Muscle layer of colon (tissue), 2 donors: ENCODE data around the gene SCN1B.
"Not testable (repeated sequence)": the region's sequence is repeated elsewhere in the genome, so short reads cannot be mapped to it uniquely, and the experiment has no call there.

Experiments used
- H3K27ac ChIP-seq: one replicate; pipeline ENCODE4 v1.7.0; 2013; ENCODE audit warnings: low read depth, mild to moderate bottlenecking, low read length, moderate library complexity
- H3K27me3 ChIP-seq, 2 donors: one replicate each; pipeline ENCODE4 v1.7.0; 2013; ENCODE audit warnings: low read length in 2 of 2, mild to moderate bottlenecking in 2 of 2; ENCODE audit not compliant: insufficient read depth in 2 of 2, control insufficient read depth in 1 of 2
- H3K36me3 ChIP-seq: one replicate; pipeline ENCODE4 v1.7.0; 2013; ENCODE audit warnings: mild to moderate bottlenecking, low read length; ENCODE audit not compliant: insufficient read depth
- H3K4me1 ChIP-seq: one replicate; pipeline ENCODE4 v1.7.0; 2013; ENCODE audit warnings: mild to moderate bottlenecking, low read length; ENCODE audit not compliant: insufficient read depth
- H3K4me3 ChIP-seq, 2 donors: one replicate each; pipeline ENCODE4 v1.7.0; 2013; ENCODE audit warnings: low read length in 2 of 2, low read depth in 1 of 2, mild to moderate bottlenecking in 1 of 2, moderate library complexity in 1 of 2
- H3K9ac ChIP-seq: one replicate; pipeline ENCODE4 v1.7.0; 2013; ENCODE audit warnings: low read length
- H3K9me3 ChIP-seq: one replicate; pipeline ENCODE4 v1.7.0; 2013; ENCODE audit warnings: mild to moderate bottlenecking, low read length
- donor health status: abdominal sarcoma.
- donor health status: Adenocarcinoma of cecum.

The SCN1B gene

DNA sequence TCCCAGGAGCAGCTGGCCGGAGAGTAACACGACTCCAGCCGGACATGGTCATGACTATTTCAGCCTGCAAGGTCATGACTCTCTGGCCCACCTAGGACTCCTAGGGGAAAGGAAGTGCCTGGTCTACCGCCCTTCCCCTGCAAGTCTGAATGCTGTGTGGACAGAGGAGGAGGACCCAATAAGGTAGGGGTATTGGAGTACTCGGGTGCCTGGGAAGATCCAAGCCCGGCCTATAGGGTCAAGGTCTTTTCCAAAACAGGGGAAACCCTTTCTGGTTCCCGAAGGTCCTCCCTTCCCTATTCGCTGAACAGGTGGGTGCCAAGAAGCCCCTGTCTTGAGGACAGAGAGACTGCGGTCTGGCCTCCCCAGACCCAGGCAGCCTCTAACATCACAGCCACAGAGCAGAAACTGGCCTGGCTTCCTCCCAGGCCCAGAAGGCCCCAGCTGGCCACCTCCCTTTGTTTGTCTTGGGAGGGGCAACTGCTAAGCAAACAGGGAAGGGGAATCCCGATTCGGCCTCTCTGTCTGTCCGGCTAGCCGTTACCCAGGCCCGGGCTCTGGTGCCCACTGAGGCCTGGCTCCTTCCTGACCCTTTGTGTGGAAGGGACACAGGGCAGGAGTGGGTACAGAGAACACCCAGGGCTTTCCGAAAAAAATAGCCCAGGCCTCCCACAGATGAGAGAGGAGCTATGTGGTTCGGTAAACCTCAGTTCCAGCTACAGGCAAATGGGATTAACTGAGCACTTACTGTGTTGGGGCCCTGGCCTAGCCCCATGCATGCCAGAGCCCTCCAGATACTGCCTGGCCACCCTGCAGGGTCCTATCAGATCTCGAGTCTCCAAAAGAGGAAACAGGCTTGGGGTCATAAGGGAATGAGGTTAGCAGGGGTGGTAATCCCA, 35.4 kb upstream of the SCN1B start:
- Histone ChIP-seq H3K36me3 (no peaks in the 10 kb centered on the region), H3K4me3 (no peak overlapping the region), H3K27ac (no peak overlapping the region), H3K9ac (no peak overlapping the region), H3K4me1 (peaks cover 14% of the 10 kb centered on the region), H3K27me3 (no peaks in the 10 kb centered on the region), H3K9me3 (no peaks in the 10 kb centered on the region)

DNA sequence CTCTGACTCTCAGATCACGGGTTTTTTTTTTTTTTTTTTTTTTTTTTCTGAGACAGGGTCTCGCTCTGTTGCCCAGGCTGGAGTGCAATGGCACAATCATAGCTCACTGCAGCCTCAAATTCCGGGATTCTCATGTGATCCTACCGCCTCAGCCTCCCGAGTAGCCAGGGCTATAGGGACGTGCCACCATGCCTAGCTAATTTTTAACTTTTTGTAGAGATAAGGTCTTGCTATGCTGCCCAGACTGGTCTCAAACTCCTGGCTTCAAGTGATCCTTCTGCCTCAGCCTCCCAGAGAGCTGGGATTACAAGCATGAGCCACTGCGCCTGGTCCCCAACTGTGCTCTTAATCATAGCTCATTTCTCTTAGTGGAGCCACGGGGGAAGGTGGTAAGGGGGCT, 34.7 kb upstream of the SCN1B start:
- Histone ChIP-seq H3K4me3 (no peak overlapping the region), H3K9ac (no peak overlapping the region), H3K27me3 (no peaks in the 10 kb centered on the region), H3K9me3 (no peaks in the 10 kb centered on the region), H3K4me1 (peaks cover 14% of the 10 kb centered on the region), H3K36me3 (no peaks in the 10 kb centered on the region), H3K27ac (no peak overlapping the region)

DNA sequence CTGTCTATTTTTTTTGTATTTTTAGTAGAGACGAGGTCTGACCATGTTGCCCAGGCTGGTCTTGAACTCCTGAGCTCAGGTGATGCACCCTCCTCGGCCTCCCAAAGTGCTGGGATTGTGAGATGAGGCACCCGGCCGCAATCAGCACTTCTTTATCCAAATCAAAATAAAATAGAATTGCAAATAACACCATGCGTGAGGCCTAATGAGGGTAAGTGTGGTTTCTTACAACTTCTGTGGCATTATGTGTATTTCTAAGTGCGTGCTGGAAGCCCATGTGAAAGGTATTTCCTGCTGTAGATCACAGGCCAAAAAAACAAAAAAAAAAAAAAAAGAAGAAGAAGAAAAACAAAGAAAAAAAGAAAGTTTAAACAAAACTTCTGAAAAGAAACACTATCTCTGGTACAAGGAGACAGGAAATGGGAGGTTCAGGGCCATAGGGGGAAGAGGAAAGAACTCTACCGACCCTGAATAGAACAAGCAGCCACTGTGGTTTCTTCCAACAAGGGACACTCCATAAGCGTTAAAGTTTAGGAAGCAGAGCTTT, 33.1 kb upstream of the SCN1B start:
- Histone ChIP-seq H3K36me3 (no peaks in the 10 kb centered on the region), H3K9ac (no peak overlapping the region), H3K9me3 (no peaks in the 10 kb centered on the region), H3K27me3 (no peaks in the 10 kb centered on the region), H3K4me1 (peaks cover 25% of the 10 kb centered on the region), H3K4me3 (no peak overlapping the region), H3K27ac (no peak overlapping the region)

DNA sequence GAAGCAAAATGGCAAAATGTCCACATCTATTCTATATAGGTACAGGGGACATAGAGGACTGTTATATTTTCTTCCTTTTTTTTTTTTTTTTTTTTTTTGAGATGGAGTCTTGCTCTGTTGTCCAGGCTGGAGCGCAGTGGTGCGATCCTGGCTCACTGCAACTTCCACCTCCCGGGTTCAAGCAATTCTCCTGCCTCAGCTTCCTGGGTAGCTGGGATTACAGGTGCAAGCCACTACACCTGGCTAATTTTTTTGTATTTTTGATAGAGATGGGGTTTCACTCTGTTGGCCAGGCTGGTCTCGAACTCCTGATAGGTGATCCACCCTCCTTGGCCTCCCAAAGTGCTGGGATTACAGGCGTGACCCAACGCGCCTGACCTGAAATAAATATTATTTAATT, 32.0 kb upstream of the SCN1B start:
- H3K4me3 ChIP-seq, H3K27ac ChIP-seq, H3K9ac ChIP-seq, H3K27me3 ChIP-seq, H3K9me3 ChIP-seq, H3K36me3 ChIP-seq: not testable (repeated sequence)
- H3K4me1 ChIP-seq: peaks cover 33% of the 10 kb centered on the region

DNA sequence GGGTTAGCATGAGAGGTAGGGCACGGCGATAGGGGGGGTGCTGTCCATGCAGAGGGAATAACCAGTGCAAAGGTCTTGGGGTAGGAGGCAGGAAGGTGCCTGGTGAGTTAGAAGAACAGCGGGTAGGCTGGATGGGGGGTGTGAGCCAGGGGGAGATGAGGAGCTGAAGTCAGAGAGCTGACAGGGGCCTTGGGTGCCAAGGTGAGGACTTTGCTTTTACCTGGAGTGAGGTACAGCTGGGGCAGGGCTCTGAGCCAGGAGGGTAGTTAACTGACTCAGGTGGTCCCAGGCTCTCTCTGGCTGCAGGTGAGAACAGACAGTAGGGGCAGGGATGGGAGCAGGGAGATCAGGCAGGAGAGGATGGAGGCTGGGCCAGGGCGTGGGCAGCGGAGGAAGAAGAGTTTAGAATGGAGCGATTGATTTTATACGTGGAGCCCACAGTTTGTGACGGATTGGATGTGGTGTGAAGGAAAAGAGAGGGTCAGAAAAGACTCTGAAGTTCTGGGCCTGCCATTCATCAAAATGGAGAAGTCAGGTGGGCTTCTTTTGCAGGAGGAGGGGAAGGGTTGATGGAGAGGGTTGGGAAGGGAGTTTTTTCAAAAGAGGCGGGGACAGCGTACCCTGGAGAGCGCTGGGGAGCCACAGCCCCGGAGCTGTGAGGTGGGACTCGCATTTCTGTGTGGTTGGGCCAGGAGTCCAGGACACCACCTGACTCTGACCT, 31.3 kb upstream of the SCN1B start:
- Histone ChIP-seq H3K27me3 (no peaks in the 10 kb centered on the region), H3K4me3 (peak overlapping the region; percentile 43 to 88), H3K27ac (peak overlapping the region; percentile 86), H3K9ac (peak overlapping the region; percentile 89), H3K36me3 (no peaks in the 10 kb centered on the region), H3K4me1 (peaks cover 39% of the 10 kb centered on the region), H3K9me3 (no peaks in the 10 kb centered on the region)

DNA sequence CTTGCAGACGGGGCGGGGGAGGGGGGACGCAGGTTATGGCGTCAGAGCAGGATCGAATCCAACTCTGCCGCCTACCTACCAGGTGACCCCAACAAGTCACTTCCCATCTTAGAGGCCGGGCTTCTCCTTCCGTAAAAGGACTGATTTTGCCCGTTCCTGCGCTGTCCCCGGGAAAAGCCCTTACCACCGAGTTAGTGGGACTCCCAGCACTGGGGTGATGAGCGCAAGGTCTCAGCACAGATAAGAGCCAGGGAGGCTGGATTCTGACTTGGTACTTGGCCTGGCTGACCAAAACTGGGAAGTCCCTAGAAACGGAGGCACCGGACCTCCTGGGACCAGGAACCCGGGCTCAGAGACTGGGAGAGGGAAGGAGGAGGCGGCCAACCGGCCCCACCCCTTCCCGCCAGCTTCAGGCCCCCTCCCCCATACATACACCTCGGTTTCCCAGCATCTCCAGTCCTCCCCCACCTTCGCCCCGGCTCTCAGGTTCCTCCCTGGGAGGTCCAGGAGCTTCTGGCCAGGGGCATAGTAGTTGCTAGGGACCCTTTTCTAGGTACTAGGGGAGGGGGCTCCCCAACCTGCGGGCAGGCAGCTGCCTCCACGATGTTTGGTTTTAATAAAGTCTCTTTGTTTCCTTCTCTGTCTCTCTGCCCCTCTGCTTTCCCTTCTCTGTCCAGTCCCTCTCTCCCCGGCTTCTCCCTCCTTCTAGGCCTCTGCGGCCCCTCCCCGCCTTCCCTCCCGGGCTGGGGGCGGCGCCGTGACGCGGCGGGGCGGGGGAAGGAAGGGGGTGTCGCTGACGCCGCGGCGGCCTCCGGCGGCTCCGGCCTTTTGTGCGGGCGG, 30.6 kb upstream of the SCN1B start, which contains the start of gene GRAMD1A:
Gene GRAMD1A, plus strand, starts transcription at position 826 of the 840 bp plus-strand sequence. CDS start 156 bp downstream, outside the sequence.
- H3K9ac ChIP-seq: peak within 1 kb of the TSS; percentile 89
- peak within 1 kb of the TSS; percentile 55 to 88 for H3K4me3 ChIP-seq
- H3K9me3 ChIP-seq: no peaks in the 10 kb centered on the region
- no peaks in the 10 kb centered on the region for H3K27me3 ChIP-seq
- H3K27ac ChIP-seq: peak within 1 kb of the TSS; percentile 90
- peaks cover 39% of the 10 kb centered on the region for H3K4me1 ChIP-seq
- no peaks in the 10 kb centered on the region for H3K36me3 ChIP-seq

DNA sequence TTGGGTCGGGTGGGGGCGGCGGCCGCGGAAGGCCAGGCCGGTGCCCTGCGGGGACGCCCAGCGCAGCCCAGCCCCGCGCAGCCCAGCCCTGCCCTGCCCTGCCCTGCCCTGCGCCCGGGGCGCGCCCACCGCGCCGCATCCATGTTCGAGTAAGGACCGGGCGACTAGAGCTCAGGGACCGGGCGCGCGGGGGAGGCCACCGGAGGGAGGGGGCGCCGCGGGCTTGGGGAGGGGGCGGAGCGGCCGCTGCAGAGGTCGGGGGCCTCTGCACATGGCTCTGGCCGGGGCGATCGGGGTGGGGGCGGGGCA, 30.0 kb upstream of the SCN1B start:
- Histone ChIP-seq H3K9me3 (no peaks in the 10 kb centered on the region), H3K9ac (no peak overlapping the region), H3K27ac (peak overlapping the region; percentile 90), H3K27me3 (no peaks in the 10 kb centered on the region), H3K4me1 (peaks cover 39% of the 10 kb centered on the region), H3K4me3 (peak overlapping the region; percentile 55 to 88), H3K36me3 (no peaks in the 10 kb centered on the region)

DNA sequence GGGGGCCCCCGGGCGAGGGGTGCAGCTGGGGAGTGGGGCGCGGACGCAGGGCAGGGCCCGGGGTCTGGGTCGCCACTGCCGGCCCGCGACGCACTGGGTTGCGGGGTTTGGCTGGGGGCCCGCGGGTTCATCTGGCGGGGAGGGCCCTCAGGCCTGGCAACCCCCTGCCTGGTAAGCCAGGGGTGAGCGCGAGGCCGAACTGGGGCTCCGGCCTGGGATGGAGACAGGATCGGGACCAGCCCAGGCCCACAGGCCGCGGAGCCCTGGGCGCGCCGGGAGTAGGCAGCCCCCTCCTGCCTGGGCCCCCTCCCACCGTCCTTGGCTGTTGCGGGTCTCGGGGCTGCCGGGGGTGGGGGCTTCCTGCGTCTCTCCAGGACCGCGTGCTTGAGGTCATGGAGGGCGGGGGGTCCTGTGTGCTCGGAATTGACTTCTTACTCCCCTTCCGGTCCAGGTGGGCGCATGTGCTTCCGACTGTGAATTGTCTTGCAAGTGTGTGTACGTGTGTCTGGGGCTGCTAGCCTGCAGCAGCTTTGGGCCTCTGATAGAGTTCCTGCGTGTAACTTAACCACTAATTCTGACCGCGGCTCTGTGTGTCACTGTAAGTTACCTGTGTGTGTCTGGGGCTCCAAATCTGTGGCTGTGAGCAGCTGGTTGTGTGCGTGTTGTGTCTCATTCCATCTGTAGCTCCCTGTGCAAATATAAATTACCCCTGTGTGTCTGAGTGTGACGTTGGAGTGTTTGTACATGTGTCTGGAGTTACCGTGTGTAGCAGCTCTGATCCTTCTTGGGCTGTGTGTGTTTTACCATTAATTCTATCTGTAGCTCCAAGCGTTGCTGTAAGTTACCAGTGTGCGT, 29.4 kb upstream of the SCN1B start:
- no peaks in the 10 kb centered on the region for H3K27me3 ChIP-seq
- peak overlapping the region; percentile 90 for H3K27ac ChIP-seq
- no peaks in the 10 kb centered on the region for H3K9me3 ChIP-seq
- peaks cover 4% of the 10 kb centered on the region for H3K36me3 ChIP-seq
- peak overlapping the region; percentile 55 to 65 for H3K4me3 ChIP-seq
- H3K4me1 ChIP-seq: peaks cover 39% of the 10 kb centered on the region
- H3K9ac ChIP-seq: peak overlapping the region; percentile 45

DNA sequence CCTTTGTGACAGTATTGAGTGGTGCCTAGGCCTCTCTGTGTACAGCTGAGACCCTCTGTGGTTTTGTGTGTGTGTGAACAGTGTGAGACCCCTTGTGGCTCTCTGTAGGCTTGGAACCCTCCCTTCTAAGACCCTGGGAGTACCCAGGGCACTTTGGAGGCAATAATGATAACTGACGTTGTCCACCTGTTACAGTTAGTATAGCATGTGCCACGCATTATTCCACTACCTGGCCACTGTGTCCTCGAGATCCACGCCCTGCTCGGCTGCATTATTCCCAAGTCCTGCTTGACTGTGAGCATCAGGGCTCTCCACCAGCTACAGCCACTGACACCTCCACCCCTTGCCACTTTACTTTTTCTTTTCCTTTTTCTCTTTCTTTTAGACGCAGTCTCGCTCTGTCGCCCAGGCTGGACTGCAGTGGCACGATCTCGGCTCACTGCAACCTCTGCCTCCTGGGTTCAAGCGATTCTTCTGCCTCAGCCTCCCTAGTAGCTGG, 28.2 kb upstream of the SCN1B start:
- Histone ChIP-seq H3K9ac (no peak overlapping the region), H3K27me3 (no peaks in the 10 kb centered on the region), H3K9me3 (no peaks in the 10 kb centered on the region), H3K4me1 (peaks cover 36% of the 10 kb centered on the region), H3K36me3 (peaks cover 5% of the 10 kb centered on the region), H3K4me3 (no peak overlapping the region), H3K27ac (no peak overlapping the region)

DNA sequence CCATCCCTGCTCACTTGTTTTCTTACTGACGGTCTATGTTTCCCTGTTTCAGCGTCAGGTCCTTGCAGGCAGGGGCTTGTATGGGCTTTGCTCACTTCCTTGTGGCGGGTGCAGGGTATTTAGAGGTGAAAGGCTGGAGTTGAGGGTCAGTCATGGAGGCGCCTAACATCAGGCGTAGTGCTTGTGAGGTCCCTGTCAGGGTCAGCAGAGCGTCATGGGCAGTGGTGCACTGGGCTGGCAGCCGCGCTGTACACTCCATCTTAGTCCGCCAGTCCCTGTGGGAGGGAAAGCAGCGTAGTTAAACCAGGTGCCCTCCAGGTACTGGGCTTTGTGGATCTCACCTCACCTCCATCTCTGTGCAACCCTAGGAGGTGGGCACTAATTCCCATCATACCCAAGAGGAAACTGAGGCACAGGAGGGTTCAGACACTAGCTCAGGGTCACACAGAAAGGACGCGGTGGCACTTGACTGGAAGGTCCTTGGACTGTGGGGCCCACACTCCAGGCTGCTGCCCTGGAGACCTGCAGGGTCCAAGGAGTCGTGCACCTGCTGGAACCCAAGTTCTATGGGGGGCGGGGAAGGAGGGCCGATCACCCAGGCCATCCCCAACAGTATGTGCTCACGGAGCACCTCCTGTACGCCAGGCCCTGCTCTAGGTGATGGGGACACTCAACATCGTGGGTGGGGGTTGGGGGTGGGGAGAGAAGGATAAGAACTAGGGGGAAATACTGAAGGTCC, 25.6 kb upstream of the SCN1B start:
- Histone ChIP-seq H3K4me1 (peaks cover 25% of the 10 kb centered on the region), H3K27me3 (no peaks in the 10 kb centered on the region), H3K36me3 (peaks cover 11% of the 10 kb centered on the region), H3K27ac (no peak overlapping the region), H3K9ac (no peak overlapping the region), H3K4me3 (no peak overlapping the region), H3K9me3 (no peaks in the 10 kb centered on the region)
